ENCODE data around the gene COQ5. TPM values are rescaled to one million over a fixed set of nuclear protein-coding genes. Genes with fewer than 3 reads are reported as not detected.

Gene COQ5
- total and polyA plus RNA-seq, 2 donors (not counting 1 experiment from before 2014, with no cell fraction given), result 38.5 to 39.1 TPM

- H3K27ac ChIP-seq (ENCODE audit: insufficient read depth, low read length), result peak within 1 kb of the TSS; percentile 66
Observed at GRCh38 chr12:120495731-120496412, 33.1 kb downstream of the COQ5 start, which contains the start of gene DYNLL1. Gene DYNLL1 (plus strand): TSS chr12:120496113. CDS start chr12:120496422, 309 bp downstream.

GRCh38 chr12:120495186-120495730, 33.7 kb downstream of the COQ5 start:
- TF ChIP-seq EZH2 (IDR thresholded peaks at IDR 0.05; ENCODE audit: low read length, missing control alignments), result no peak
- no peak for TF ChIP-seq CTCF (conservative IDR thresholded peaks at IDR 0.05 in 1 of 2, IDR thresholded peaks at IDR 0.05 in 1 of 2; ENCODE audit: low read depth in 1 of 2, low read length in 2 of 2)
- DNase-seq (ENCODE audit: low read depth in 2 of 2), result no peak
- H3K27ac ChIP-seq (ENCODE audit: insufficient read depth, low read length), result no peak overlapping the region

More at GRCh38 chr12:120495731-120496412, 33.1 kb downstream of the COQ5 start, which contains the start of gene DYNLL1:
- H3K36me3 ChIP-seq (ENCODE audit: control insufficient read depth, insufficient read depth, low read length), result peaks cover 11% of the 10 kb centered on the region
- no peaks in the 10 kb centered on the region for H3K27me3 ChIP-seq (ENCODE audit: control insufficient read depth, insufficient read depth, low read length)
- peak; percentile 87 to 95 for DNase-seq (ENCODE audit: low read depth in 2 of 2)
- H3K9ac ChIP-seq (ENCODE audit: insufficient read depth, low read length), result peak within 1 kb of the TSS; percentile 65
- peak within 1 kb of the TSS; percentile 81 to 98 (median 96) for H3K4me3 ChIP-seq (replicated peaks in 1 of 4; ENCODE audit: control extremely low read depth in 1 of 4, insufficient read depth in 1 of 4, low read depth in 3 of 4, low read length in 4 of 4)
- H3K9me3 ChIP-seq (ENCODE audit: control insufficient read depth, insufficient read depth, low read depth, low read length), result no peaks in the 10 kb centered on the region
- H2AFZ ChIP-seq (ENCODE audit: low read length), result peak within 1 kb of the TSS; percentile 60
- no peak for TF ChIP-seq EZH2 (IDR thresholded peaks at IDR 0.05; ENCODE audit: low read length, missing control alignments)
- no peak for TF ChIP-seq CTCF (conservative IDR thresholded peaks at IDR 0.05 in 1 of 2, IDR thresholded peaks at IDR 0.05 in 1 of 2; ENCODE audit: low read depth in 1 of 2, low read length in 2 of 2)
- H3K79me2 ChIP-seq (ENCODE audit: control insufficient read depth, insufficient read depth, low read length), result peaks cover 33% of the 10 kb centered on the region
- peaks cover 6% of the 10 kb centered on the region for H3K4me1 ChIP-seq (ENCODE audit: control insufficient read depth, extremely low read depth, insufficient read depth, low read length)
- peaks cover 7% of the 10 kb centered on the region for H4K20me1 ChIP-seq (ENCODE audit: control insufficient read depth, extremely low read depth, insufficient read depth, low read length)
- peak within 1 kb of the TSS; percentile 97 for H3K4me2 ChIP-seq (ENCODE audit: extremely low read depth, insufficient read depth, low read length)

DNA sequence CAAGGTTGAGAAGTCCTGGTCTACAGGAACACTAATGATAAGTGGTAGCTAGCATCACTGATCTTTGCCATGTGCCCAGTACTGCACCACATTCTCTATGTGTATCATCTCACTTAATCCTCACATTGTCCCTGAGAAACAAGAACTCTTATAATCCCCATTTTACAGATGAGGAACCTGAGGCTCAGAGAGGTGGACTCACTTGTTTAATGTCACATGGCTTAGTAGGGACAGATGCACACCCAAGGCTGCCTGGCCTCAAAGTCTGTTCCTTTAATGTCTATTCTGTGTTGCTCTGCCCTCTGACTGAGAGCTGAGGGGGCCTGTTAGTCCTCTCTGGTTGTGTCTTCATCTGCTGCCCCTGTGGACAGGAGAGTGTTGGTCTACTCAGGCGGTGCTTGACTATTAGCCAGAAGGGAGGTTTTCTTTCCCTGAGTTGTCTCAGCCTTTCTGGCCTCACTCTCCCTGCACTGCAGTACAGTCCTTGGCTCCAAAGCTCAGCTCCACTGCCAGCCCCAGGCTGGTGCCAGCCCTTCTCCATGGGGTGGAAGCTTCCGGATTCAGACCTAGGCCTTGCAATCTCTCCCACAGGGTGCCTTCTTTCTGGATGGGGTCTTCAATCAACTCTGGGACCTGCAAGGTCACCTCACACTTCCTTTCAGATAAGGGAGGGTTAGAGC, 38.0 kb downstream of the COQ5 start:
- H2AFZ ChIP-seq (ENCODE audit: low read length), result no peak overlapping the region
- no peaks in the 10 kb centered on the region for H3K36me3 ChIP-seq (ENCODE audit: control insufficient read depth, insufficient read depth, low read length)
- no peaks in the 10 kb centered on the region for H4K20me1 ChIP-seq (ENCODE audit: control insufficient read depth, extremely low read depth, insufficient read depth, low read length)
- no peaks in the 10 kb centered on the region for H3K27me3 ChIP-seq (ENCODE audit: control insufficient read depth, insufficient read depth, low read length)
- H3K9me3 ChIP-seq (ENCODE audit: control insufficient read depth, insufficient read depth, low read depth, low read length), result no peaks in the 10 kb centered on the region
- no peak overlapping the region for H3K9ac ChIP-seq (ENCODE audit: insufficient read depth, low read length)
- H3K4me3 ChIP-seq (replicated peaks in 1 of 4; ENCODE audit: control extremely low read depth in 1 of 4, insufficient read depth in 1 of 4, low read depth in 3 of 4, low read length in 4 of 4), result no peak overlapping the region
- DNase-seq (ENCODE audit: low read depth in 2 of 2), result no peak
- no peak for TF ChIP-seq CTCF (conservative IDR thresholded peaks at IDR 0.05 in 1 of 2, IDR thresholded peaks at IDR 0.05 in 1 of 2; ENCODE audit: low read depth in 1 of 2, low read length in 2 of 2)
- no peak for TF ChIP-seq EZH2 (IDR thresholded peaks at IDR 0.05; ENCODE audit: low read length, missing control alignments)
- no peak overlapping the region for H3K27ac ChIP-seq (ENCODE audit: insufficient read depth, low read length)
- peaks cover 4% of the 10 kb centered on the region for H3K79me2 ChIP-seq (ENCODE audit: control insufficient read depth, insufficient read depth, low read length)
- no peak overlapping the region for H3K4me2 ChIP-seq (ENCODE audit: extremely low read depth, insufficient read depth, low read length)
- no peaks in the 10 kb centered on the region for H3K4me1 ChIP-seq (ENCODE audit: control insufficient read depth, extremely low read depth, insufficient read depth, low read length)

More at GRCh38 chr12:120495186-120495730, 33.7 kb downstream of the COQ5 start:
- Histone ChIP-seq H4K20me1 (ENCODE audit: control insufficient read depth, extremely low read depth, insufficient read depth, low read length) (peaks cover 7% of the 10 kb centered on the region), H3K4me2 (ENCODE audit: extremely low read depth, insufficient read depth, low read length) (peak overlapping the region; percentile 76), H3K27me3 (ENCODE audit: control insufficient read depth, insufficient read depth, low read length) (no peaks in the 10 kb centered on the region), H2AFZ (ENCODE audit: low read length) (peak overlapping the region; percentile 59), H3K4me3 (replicated peaks in 1 of 4; ENCODE audit: control extremely low read depth in 1 of 4, insufficient read depth in 1 of 4, low read depth in 3 of 4, low read length in 4 of 4) (peak overlapping the region; percentile 54 to 97 (median 82)), H3K4me1 (ENCODE audit: control insufficient read depth, extremely low read depth, insufficient read depth, low read length) (peaks cover 6% of the 10 kb centered on the region), H3K9me3 (ENCODE audit: control insufficient read depth, insufficient read depth, low read depth, low read length) (no peaks in the 10 kb centered on the region), H3K79me2 (ENCODE audit: control insufficient read depth, insufficient read depth, low read length) (peaks cover 33% of the 10 kb centered on the region), H3K9ac (ENCODE audit: insufficient read depth, low read length) (no peak overlapping the region), H3K36me3 (ENCODE audit: control insufficient read depth, insufficient read depth, low read length) (peaks cover 11% of the 10 kb centered on the region)
